Measurements from ENCODE around the gene SMC6. TPM values are rescaled to one million over a fixed set of nuclear protein-coding genes. Genes with fewer than 3 reads are reported as not detected.

Gene SMC6
- total and polyA plus RNA-seq, 10 of the 15 experiments (the other 5 are each of a cell fraction or from before 2014, with no cell fraction given) = 12.8 to 63.8 (median 38.8) TPM

- TF ChIP-seq E2F8 (IDR thresholded peaks at IDR 0.05; ENCODE audit: low read depth, partially characterized antibody) (no peak), HDAC6 (IDR thresholded peaks at IDR 0.05; ENCODE audit: unreplicated experiment) (no peak), RBBP5 (conservative IDR thresholded peaks at IDR 0.05) (no peak), MTA2 (IDR thresholded peaks at IDR 0.05; ENCODE audit: low read depth) (no peak), NRF1 (conservative IDR thresholded peaks at IDR 0.05; ENCODE audit: low read depth, low read length) (no peak), ZSCAN29 (IDR thresholded peaks at IDR 0.05) (no peak), ZBTB33 (IDR thresholded peaks at IDR 0.05) (no peak), POLR2A (IDR thresholded peaks at IDR 0.05; ENCODE audit: low read depth, low read length) (no peak), ELK1 (IDR thresholded peaks at IDR 0.05; ENCODE audit: low read depth, low read length) (no peak)
Observed at GRCh38 chr2:17733599-17733998, 20.0 kb downstream of the SMC6 start (continued).
